HG02973 (cell line): Measurements from ENCODE around the gene PAGR1.
"Not testable (repeated sequence)": the region's sequence is repeated elsewhere in the genome, so short reads cannot be mapped to it uniquely, and the experiment has no call there.

Source experiments
- ATAC-seq: cut with Tn5 transposase; IDR thresholded peaks from one replicate; pipeline ENCODE4 v1.9.1; 2021; ENCODE audit warnings: moderate library complexity; ENCODE audit not compliant: unreplicated experiment

PAGR1 gene

GRCh38 chr16:29815793-29816693 is at the start of gene PAGR1:
TSS of gene PAGR1 (plus strand) at chr16:29816152. CDS start at chr16:29816526, 374 bp downstream.
- peak; percentile 43 for ATAC-seq

- ATAC-seq: no peak
Measured at GRCh38 chr16:29766571-29766970, 49.4 kb upstream of the PAGR1 start.

- no peak for ATAC-seq
Measured at GRCh38 chr16:29767062-29767461, 48.9 kb upstream of the PAGR1 start.

GRCh38 chr16:29769507-29769906 is 46.4 kb upstream of the PAGR1 start:
- no peak for ATAC-seq

GRCh38 chr16:29770250-29770929 is 45.6 kb upstream of the PAGR1 start:
- ATAC-seq: no peak

- ATAC-seq: not testable (repeated sequence)
Measured at GRCh38 chr16:29772330-29772729, 43.6 kb upstream of the PAGR1 start.

GRCh38 chr16:29774730-29775129 is 41.2 kb upstream of the PAGR1 start:
- no peak for ATAC-seq

GRCh38 chr16:29775742-29776408 is 40.1 kb upstream of the PAGR1 start:
- no peak for ATAC-seq

GRCh38 chr16:29777576-29778350 is 38.2 kb upstream of the PAGR1 start, which contains the start of gene ZG16:
TSS of gene ZG16 (plus strand) at chr16:29778256. CDS start at chr16:29779267, 1,011 bp downstream.
- no peak for ATAC-seq

- no peak for ATAC-seq
Measured at GRCh38 chr16:29779474-29779873, 36.5 kb upstream of the PAGR1 start.

GRCh38 chr16:29783094-29783953 is 32.6 kb upstream of the PAGR1 start:
- ATAC-seq: not testable (repeated sequence)

GRCh38 chr16:29784157-29784556 is 31.8 kb upstream of the PAGR1 start:
- ATAC-seq: no peak

GRCh38 chr16:29784901-29785500 is 31.0 kb upstream of the PAGR1 start:
- ATAC-seq: no peak

- ATAC-seq: not testable (repeated sequence)
Measured at GRCh38 chr16:29787155-29787554, 28.8 kb upstream of the PAGR1 start.

GRCh38 chr16:29789775-29790182 is 26.2 kb upstream of the PAGR1 start:
- ATAC-seq: no peak

GRCh38 chr16:29790183-29790948 is 25.6 kb upstream of the PAGR1 start, which contains the start of gene KIF22:
TSS of gene KIF22 (plus strand) at chr16:29790751. CDS start at chr16:29790760, 9 bp downstream.
- peak; percentile 85 for ATAC-seq

- peak; percentile 6 for ATAC-seq
Measured at GRCh38 chr16:29790949-29791844, 24.8 kb upstream of the PAGR1 start.
